ENCODE results near the gene MRPL52. TPM values are rescaled to one million over a fixed set of nuclear protein-coding genes. Genes with fewer than 3 reads are reported as not detected.

Gene MRPL52
- total and polyA plus RNA-seq, 2 experiments from 2014 or later, result 44.3 to 230 TPM

DNA sequence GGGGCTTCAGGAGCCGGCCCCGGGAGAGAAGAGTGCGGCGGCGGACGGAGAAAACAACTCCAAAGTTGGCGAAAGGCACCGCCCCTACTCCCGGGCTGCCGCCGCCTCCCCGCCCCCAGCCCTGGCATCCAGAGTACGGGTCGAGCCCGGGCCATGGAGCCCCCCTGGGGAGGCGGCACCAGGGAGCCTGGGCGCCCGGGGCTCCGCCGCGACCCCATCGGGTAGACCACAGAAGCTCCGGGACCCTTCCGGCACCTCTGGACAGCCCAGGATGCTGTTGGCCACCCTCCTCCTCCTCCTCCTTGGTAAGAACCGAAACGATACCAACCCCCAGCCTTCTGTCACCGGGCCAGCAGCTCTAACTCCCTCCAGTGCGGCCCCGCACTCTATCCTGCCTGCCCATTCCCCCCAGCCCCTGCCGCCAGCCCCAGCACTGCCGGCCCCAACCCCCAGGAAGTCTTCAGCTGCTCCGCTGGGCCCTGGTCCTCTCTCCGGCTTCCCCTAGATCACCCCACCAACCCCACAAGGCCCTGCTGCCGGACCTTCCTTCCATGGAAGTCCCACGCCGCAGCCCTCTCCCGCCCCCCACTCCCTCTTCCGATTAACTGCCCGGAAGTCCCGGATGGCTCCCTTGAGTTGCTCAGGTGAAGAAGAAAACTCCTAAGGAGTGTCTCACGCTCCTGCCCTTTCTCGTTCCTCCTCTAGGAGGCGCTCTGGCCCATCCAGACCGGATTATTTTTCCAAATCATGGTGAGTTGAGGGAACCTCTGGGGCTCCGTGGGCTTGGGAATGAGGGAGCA, 42.5 kb downstream of the MRPL52 start:
- Histone ChIP-seq H3K9me2 (ENCODE audit: insufficient read depth) (no peaks in the 10 kb centered on the region), H3K4me1 (ENCODE audit: insufficient read depth) (peaks cover 21% of the 10 kb centered on the region), H3K79me2 (ENCODE audit: insufficient read depth) (peaks cover 42% of the 10 kb centered on the region), H3K36me3 (ENCODE audit: low read depth) (peaks cover 14% of the 10 kb centered on the region; the same call in 1 of the 2 replicates), H3K4me2 (ENCODE audit: unreplicated experiment) (peak overlapping the region; percentile 88), H3K27ac (peak overlapping the region; percentile 93), H3K27me3 (replicated peaks; ENCODE audit: insufficient read depth) (no peaks in the 10 kb centered on the region), H3K9ac (peak overlapping the region; percentile 85), H4K20me1 (ENCODE audit: insufficient read depth) (no peaks in the 10 kb centered on the region), H2AFZ (peak overlapping the region; percentile 87), H3F3A (ENCODE audit: insufficient read depth) (peaks cover 15% of the 10 kb centered on the region), H3K4me3 (peak overlapping the region; percentile 96), H3K9me3 (ENCODE audit: low read depth) (no peaks in the 10 kb centered on the region)
- TF ChIP-seq EZH2phosphoT487 (IDR thresholded peaks at IDR 0.05; ENCODE audit: insufficient read depth, low read depth), result no peak
- no peak for TF ChIP-seq EZH2 (IDR thresholded peaks at IDR 0.05; ENCODE audit: insufficient read depth, poor library complexity, severe bottlenecking)
- peak; percentile 84 for DNase-seq
- 1 to 2% methylated on average over 21 to 44 of the region's 45 CpGs for WGBS, 2 experiments (ENCODE audit: low coverage in 1 of 2, low lambda C conversion rate in 2 of 2, missing lambda C conversion rate in 2 of 2)
- in situ Hi-C loops (cut with MboI), result no loop called here

DNA sequence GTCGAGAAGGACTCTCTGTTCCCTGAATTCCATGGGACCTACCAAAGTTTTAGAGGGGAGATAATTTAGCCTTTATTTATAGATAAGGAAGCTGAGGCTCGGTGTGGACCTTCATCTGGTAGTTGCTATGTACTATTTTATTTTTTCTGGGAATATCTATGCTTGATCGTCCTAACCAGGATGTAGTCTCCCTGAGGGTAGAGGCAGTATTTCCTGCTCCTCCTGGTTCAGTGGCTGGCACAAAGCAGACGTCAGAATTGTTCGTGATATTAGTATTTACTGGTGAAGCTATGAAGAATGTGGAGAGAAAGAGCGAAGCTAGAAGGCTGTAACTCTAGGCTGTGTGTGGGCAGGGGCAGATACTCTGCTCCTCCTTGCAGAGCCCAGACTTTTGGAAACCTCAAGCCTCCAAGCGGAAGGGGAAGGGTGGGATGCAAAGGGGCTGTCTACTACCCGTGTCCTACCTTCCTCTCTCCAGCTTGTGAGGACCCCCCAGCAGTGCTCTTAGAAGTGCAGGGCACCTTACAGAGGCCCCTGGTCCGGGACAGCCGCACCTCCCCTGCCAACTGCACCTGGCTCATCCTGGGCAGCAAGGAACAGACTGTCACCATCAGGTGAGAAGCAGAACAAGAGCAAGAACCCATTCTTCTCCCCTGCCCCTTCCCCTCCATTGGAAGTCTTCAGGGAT, 43.3 kb downstream of the MRPL52 start:
- Histone ChIP-seq H2AFZ (peak overlapping the region; percentile 87), H3K9me2 (ENCODE audit: insufficient read depth) (no peaks in the 10 kb centered on the region), H3K9me3 (ENCODE audit: low read depth) (no peaks in the 10 kb centered on the region), H3K27me3 (replicated peaks; ENCODE audit: insufficient read depth) (no peaks in the 10 kb centered on the region), H3K27ac (peak overlapping the region; percentile 93), H3K36me3 (ENCODE audit: low read depth) (peaks cover 22% of the 10 kb centered on the region; the same call in 1 of the 2 replicates), H3K4me2 (ENCODE audit: unreplicated experiment) (peak overlapping the region; percentile 88), H3K9ac (peak overlapping the region; percentile 85), H3K4me1 (ENCODE audit: insufficient read depth) (peaks cover 21% of the 10 kb centered on the region), H3K79me2 (ENCODE audit: insufficient read depth) (peaks cover 42% of the 10 kb centered on the region), H3K4me3 (peak overlapping the region; percentile 96), H3F3A (ENCODE audit: insufficient read depth) (peaks cover 15% of the 10 kb centered on the region), H4K20me1 (ENCODE audit: insufficient read depth) (no peaks in the 10 kb centered on the region)
- 37 to 40% methylated on average over 10 of the region's 10 CpGs for WGBS, 2 experiments (ENCODE audit: low coverage in 1 of 2, low lambda C conversion rate in 2 of 2, missing lambda C conversion rate in 2 of 2)
- DNase-seq, result no peak
- no peak for TF ChIP-seq EZH2 (IDR thresholded peaks at IDR 0.05; ENCODE audit: insufficient read depth, poor library complexity, severe bottlenecking)
- no peak for TF ChIP-seq EZH2phosphoT487 (IDR thresholded peaks at IDR 0.05; ENCODE audit: insufficient read depth, low read depth)
- in situ Hi-C loops (cut with MboI), result no loop called here

DNA sequence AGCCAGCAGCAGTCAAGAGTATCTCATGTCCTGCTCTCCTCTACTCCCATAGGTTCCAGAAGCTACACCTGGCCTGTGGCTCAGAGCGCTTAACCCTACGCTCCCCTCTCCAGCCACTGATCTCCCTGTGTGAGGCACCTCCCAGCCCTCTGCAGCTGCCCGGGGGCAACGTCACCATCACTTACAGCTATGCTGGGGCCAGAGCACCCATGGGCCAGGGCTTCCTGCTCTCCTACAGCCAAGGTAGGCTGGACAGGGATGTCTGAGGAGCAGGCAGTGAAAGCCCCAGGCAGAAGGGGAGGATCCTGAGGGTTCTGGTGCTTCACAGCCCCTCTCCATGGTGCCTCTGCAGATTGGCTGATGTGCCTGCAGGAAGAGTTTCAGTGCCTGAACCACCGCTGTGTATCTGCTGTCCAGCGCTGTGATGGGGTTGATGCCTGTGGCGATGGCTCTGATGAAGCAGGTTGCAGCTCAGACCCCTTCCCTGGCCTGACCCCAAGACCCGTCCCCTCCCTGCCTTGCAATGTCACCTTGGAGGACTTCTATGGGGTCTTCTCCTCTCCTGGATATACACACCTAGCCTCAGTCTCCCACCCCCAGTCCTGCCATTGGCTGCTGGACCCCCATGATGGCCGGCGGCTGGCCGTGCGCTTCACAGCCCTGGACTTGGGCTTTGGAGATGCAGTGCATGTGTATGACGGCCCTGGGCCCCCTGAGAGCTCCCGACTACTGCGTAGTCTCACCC, 45.5 kb downstream of the MRPL52 start:
- no peak for DNase-seq
- H3K4me3 ChIP-seq, result no peak overlapping the region
- no peak overlapping the region for H2AFZ ChIP-seq
- no peak overlapping the region for H3K9ac ChIP-seq
- in situ Hi-C loops (cut with MboI), result no loop called here
- H3K27ac ChIP-seq, result no peak overlapping the region
- peaks cover 42% of the 10 kb centered on the region for H3K79me2 ChIP-seq (ENCODE audit: insufficient read depth)
- peaks cover 26% of the 10 kb centered on the region; the same call in 1 of the 2 replicates for H3K36me3 ChIP-seq (ENCODE audit: low read depth)
- H3F3A ChIP-seq (ENCODE audit: insufficient read depth), result peaks cover 20% of the 10 kb centered on the region
- H3K9me2 ChIP-seq (ENCODE audit: insufficient read depth), result no peaks in the 10 kb centered on the region
- TF ChIP-seq EZH2 (IDR thresholded peaks at IDR 0.05; ENCODE audit: insufficient read depth, poor library complexity, severe bottlenecking), result no peak
- TF ChIP-seq EZH2phosphoT487 (IDR thresholded peaks at IDR 0.05; ENCODE audit: insufficient read depth, low read depth), result no peak
- peaks cover 19% of the 10 kb centered on the region for H3K4me1 ChIP-seq (ENCODE audit: insufficient read depth)
- H4K20me1 ChIP-seq (ENCODE audit: insufficient read depth), result no peaks in the 10 kb centered on the region
- 94% methylated on average over 15 of the region's 15 CpGs for WGBS, 2 experiments (ENCODE audit: low coverage in 1 of 2, low lambda C conversion rate in 2 of 2, missing lambda C conversion rate in 2 of 2)
- no peak overlapping the region for H3K4me2 ChIP-seq (ENCODE audit: unreplicated experiment)
- H3K9me3 ChIP-seq (ENCODE audit: low read depth), result no peaks in the 10 kb centered on the region
- H3K27me3 ChIP-seq (replicated peaks; ENCODE audit: insufficient read depth), result no peaks in the 10 kb centered on the region

DNA sequence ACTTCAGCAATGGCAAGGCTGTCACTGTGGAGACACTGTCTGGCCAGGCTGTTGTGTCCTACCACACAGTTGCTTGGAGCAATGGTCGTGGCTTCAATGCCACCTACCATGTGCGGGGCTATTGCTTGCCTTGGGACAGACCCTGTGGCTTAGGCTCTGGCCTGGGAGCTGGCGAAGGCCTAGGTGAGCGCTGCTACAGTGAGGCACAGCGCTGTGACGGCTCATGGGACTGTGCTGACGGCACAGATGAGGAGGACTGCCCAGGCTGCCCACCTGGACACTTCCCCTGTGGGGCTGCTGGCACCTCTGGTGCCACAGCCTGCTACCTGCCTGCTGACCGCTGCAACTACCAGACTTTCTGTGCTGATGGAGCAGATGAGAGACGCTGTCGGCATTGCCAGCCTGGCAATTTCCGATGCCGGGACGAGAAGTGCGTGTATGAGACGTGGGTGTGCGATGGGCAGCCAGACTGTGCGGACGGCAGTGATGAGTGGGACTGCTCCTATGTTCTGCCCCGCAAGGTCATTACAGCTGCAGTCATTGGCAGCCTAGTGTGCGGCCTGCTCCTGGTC, 46.1 kb downstream of the MRPL52 start:
- Histone ChIP-seq H3K27me3 (replicated peaks; ENCODE audit: insufficient read depth) (no peaks in the 10 kb centered on the region), H3K36me3 (ENCODE audit: low read depth) (peaks cover 26% of the 10 kb centered on the region; the same call in 1 of the 2 replicates), H2AFZ (no peak overlapping the region), H3K4me1 (ENCODE audit: insufficient read depth) (peaks cover 13% of the 10 kb centered on the region), H3K27ac (no peak overlapping the region), H3K79me2 (ENCODE audit: insufficient read depth) (peaks cover 42% of the 10 kb centered on the region), H3K4me3 (no peak overlapping the region), H3K9ac (no peak overlapping the region), H3F3A (ENCODE audit: insufficient read depth) (peaks cover 15% of the 10 kb centered on the region), H3K9me2 (ENCODE audit: insufficient read depth) (no peaks in the 10 kb centered on the region), H3K9me3 (ENCODE audit: low read depth) (no peaks in the 10 kb centered on the region), H4K20me1 (ENCODE audit: insufficient read depth) (no peaks in the 10 kb centered on the region), H3K4me2 (ENCODE audit: unreplicated experiment) (no peak overlapping the region)
- TF ChIP-seq EZH2phosphoT487 (IDR thresholded peaks at IDR 0.05; ENCODE audit: insufficient read depth, low read depth) (no peak), EZH2 (IDR thresholded peaks at IDR 0.05; ENCODE audit: insufficient read depth, poor library complexity, severe bottlenecking) (no peak)
- DNase-seq, result no peak
- in situ Hi-C loops (cut with MboI), result no loop called here
- 95 to 96% methylated on average over 19 to 20 of the region's 20 CpGs for WGBS, 2 experiments (ENCODE audit: low coverage in 1 of 2, low lambda C conversion rate in 2 of 2, missing lambda C conversion rate in 2 of 2)

Data from GM23248 (cell line).